GM19467 (cell line): ENCODE results near the gene GRIA4.

Experiments used
- ATAC-seq: cut with Tn5 transposase; IDR thresholded peaks from one replicate; pipeline ENCODE4 v1.9.1; 2021; ENCODE audit warnings: mild to moderate bottlenecking, moderate library complexity; ENCODE audit not compliant: unreplicated experiment

The GRIA4 gene

GRCh38 chr11:105911454-105911853 lies 301.6 kb downstream of the GRIA4 start:
- ATAC-seq: no peak

GRCh38 chr11:105912666-105913065 lies 302.8 kb downstream of the GRIA4 start:
- ATAC-seq: no peak

- ATAC-seq: no peak
These were observed 305.1 kb downstream of the GRIA4 start for GRCh38 chr11:105915021-105915420.

- ATAC-seq: no peak
These were observed 308.2 kb downstream of the GRIA4 start for GRCh38 chr11:105918039-105918438.

GRCh38 chr11:105918600-105918999 lies 308.7 kb downstream of the GRIA4 start:
- no peak for ATAC-seq

- ATAC-seq: no peak
These were observed 313.4 kb downstream of the GRIA4 start for GRCh38 chr11:105923252-105923651.

- no peak for ATAC-seq
These were observed 313.9 kb downstream of the GRIA4 start for GRCh38 chr11:105923807-105924206.

- no peak for ATAC-seq
These were observed 319.4 kb downstream of the GRIA4 start for GRCh38 chr11:105929084-105929955.

- no peak for ATAC-seq
These were observed 323.8 kb downstream of the GRIA4 start for GRCh38 chr11:105933695-105934094.

- ATAC-seq: no peak
These were observed 325.9 kb downstream of the GRIA4 start for GRCh38 chr11:105935791-105936190.

- peak; percentile 81 for ATAC-seq
These were observed 327.5 kb downstream of the GRIA4 start for GRCh38 chr11:105937331-105937730.

GRCh38 chr11:105937738-105938137 lies 327.9 kb downstream of the GRIA4 start:
- peak; percentile 26 for ATAC-seq

- ATAC-seq: no peak
These were observed 333.0 kb downstream of the GRIA4 start for GRCh38 chr11:105942921-105943320.

- ATAC-seq: no peak
These were observed 339.2 kb downstream of the GRIA4 start for GRCh38 chr11:105948918-105949590.

GRCh38 chr11:105953886-105954285 lies 344.0 kb downstream of the GRIA4 start:
- no peak for ATAC-seq

- no peak for ATAC-seq
These were observed 350.7 kb downstream of the GRIA4 start for GRCh38 chr11:105960252-105961245.

- no peak for ATAC-seq
These were observed 358.3 kb downstream of the GRIA4 start for GRCh38 chr11:105968021-105968697.

- ATAC-seq: no peak
These were observed 359.9 kb downstream of the GRIA4 start for GRCh38 chr11:105969756-105970155.

- ATAC-seq: no peak
These were observed 365.3 kb downstream of the GRIA4 start for GRCh38 chr11:105975128-105975527.

- ATAC-seq: no peak
These were observed 370.3 kb downstream of the GRIA4 start for GRCh38 chr11:105979997-105980703.
